HG03520 (cell line): ENCODE measurements around the gene ARHGEF7.

ENCODE experiments used
- ATAC-seq: cut with Tn5 transposase; IDR thresholded peaks from one replicate; pipeline ENCODE4 v1.9.1; 2021; ENCODE audit warnings: mild to moderate bottlenecking, moderate library complexity; ENCODE audit not compliant: unreplicated experiment

ARHGEF7 gene

DNA sequence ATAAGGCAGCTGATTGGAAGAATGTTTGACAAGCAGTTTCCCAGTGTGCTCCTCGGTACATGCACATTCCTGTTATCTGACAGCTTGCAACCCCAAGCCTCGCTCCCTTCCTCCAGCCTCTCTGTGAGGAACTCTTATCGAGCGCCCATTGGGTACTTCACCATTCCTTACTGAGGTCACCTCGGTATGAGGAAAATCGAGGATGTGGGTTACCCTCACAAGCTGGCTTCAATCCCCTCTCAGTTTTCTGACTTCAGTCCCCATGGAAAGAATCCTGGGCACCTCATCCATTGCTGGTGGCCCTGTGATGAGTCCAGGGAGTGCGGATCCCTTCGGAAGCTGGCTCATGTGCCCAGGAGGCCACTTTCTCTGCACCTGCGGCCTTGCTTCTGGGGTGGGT, 222.6 kb downstream of the ARHGEF7 start:
- no peak for ATAC-seq

DNA sequence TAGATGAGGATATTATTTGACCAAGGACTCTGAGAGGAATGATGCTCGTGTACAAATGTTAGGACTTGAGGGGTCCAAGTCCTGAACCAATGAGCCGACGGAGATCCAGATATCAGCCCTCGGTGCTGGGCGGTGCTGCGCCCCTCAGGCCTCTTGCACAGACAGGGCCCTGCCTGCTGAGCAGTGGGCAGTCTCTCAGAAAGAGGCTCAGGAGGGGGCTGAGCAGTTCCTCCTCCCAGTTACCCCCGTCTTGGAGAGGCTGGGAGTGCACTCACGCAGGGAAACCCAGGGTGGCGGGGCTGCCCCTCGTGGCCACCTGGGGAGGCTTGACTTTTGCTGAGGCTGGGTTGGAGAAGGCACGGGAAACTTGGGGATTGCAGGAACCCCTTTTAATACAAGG, 223.7 kb downstream of the ARHGEF7 start:
- ATAC-seq = no peak

DNA sequence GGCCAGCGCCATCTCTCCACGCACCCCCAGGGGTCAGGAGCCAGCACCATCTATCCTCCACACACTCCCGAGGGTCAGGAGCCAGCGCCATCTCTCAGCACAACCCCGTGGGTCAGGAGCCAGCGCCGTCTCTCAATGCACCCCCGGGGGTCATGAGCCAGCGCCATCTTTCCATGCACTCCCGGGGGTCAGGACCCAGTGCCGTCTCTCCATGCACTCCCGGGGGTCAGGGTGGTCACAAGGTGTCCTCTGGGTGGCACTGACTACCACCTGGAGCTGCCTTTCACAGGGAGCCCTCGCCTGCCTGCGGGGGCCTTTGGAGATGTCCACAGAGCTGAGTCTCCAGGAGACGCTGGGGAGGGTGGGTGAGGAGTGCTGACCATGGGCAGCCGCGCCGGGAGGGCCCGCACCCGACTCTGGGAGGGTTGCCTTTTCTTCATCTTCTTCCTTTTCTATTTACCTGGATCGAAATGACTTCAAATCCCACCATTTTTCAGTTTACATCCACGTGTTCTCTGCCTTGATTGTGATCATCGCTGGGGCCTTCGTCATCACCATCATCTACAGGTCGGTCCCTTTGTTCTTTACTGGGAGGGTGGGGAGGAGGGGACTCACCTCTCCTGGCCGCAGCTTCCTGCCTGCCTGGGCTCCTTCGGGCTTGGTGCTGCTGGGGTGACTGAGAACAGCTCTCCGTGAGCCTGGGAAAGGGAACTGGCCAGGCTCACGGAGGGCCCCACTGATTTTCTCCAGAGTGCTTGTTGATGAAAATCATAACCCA, 224.4 kb downstream of the ARHGEF7 start:
- no peak for ATAC-seq

DNA sequence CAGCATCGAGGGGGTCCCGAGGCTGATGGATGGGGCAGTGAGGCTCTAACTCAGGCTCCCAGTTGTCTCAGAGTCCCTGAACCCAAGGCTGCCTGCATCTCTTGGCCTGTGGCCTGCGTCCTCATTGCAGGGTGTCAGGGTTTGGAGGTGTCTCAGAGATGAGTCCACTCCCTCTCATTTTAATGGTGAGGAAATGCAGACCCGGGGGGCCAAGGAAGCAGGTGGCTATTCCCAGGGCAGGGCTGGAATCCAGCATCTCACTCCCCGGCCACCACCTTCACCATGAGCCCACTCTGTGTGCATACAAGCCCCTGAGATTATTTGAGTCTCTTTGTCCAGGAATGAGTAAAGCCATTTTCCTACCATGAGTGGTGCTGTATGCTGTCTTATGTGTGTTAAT, 226.8 kb downstream of the ARHGEF7 start:
- ATAC-seq = no peak

DNA sequence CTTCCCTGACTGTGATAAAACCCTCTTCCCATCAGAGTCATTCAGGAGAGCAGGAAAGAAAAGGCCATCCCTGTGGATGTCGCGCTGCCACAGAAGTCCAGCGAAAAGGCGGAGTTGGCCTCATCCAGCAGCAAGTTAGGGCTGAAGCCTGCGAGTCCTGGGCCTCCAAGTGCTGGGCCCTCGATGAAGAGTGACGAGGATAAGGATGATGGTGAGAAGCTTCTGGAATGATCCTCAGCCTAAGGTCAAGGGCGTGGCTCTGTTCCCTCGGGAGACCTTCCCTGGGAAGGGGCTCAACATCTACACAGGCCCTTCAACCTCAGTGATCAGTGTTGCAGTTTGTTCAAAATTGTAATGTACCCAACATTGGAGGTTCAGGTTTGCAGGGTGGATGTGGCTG, 227.6 kb downstream of the ARHGEF7 start:
- ATAC-seq = no peak

DNA sequence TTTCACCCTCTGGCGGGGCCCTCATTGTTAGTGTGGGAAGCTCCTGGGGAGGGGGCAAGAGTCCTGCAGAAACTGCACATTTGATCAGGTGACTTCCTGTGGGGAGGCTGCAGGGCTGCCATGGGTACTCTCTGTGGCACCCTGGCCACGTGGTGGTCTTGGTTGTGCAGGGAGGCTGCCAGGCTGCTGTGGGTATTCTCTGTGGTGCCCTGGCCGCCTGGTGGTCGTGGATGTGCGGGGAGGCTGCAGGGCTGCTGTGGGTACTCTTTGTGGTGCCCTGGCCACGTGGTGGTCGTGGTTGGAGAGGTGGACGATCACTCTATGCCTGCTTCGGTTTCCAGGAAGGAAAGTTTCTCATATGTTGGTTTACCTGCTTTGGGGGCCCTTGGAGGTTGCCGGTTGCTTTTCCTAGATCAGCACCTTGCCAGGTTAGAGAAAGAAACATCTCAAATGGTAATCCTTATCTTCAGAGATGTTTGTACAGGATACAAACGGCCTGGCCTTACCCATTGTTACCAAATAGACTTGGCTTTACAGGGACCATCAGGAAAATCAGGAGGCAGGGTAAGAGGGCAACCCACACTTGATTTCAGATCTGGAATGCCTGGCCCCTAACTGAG, 228.2 kb downstream of the ARHGEF7 start:
- no peak for ATAC-seq

DNA sequence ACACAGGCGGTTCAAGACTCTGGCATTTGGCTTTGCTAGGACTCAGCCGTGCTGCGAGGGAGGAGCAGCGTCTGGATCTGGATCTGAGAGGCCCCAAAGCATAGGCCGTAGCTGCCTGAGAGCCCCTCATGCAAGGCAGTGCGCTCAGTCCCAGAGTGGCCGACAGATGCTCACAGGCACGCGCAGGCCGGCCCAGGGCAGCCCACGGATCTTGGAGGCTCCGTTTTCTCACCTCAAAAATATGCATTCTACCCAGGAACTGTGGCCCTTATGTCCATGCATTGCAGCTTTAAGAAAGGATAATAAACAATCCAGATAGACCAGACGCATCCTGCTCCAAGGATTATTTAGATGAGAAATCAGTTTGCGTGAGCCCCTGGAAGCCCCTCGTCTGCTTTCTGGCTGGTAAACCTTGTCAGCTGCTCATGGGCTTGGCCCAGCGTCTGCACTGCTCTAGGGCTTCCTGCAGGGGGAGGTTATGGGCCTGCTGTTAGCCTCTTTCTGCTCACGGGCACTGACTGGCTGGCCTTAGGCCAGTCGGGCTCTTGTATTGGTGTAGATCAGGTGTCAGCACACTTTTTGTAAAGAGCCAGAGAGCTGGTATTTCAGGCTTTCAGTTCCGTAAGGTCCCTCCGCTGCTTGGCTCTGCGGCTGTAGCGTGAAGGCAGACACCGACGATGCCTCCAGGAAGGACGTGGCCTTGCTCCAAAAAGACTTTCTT, 229.5 kb downstream of the ARHGEF7 start:
- ATAC-seq = no peak

DNA sequence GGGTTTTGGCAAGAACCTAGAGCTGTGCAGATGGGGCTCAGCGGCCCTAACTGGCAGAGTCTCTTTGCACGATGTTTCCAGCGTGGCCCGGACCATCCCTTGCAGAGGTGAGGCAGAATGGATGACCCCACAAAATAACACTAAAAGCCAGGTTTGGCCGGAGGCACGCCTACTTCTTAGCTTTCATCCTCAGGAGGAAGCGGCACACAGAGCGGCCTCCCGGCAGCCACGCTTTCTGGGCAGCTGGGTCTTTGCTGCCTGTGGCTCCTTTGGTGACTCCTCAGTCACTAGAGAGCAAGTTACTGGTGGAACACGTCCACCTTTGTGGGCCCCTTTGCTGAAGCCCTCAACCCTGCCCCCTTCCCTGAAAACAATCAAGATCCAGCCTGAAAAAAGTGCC, 230.6 kb downstream of the ARHGEF7 start:
- no peak for ATAC-seq

DNA sequence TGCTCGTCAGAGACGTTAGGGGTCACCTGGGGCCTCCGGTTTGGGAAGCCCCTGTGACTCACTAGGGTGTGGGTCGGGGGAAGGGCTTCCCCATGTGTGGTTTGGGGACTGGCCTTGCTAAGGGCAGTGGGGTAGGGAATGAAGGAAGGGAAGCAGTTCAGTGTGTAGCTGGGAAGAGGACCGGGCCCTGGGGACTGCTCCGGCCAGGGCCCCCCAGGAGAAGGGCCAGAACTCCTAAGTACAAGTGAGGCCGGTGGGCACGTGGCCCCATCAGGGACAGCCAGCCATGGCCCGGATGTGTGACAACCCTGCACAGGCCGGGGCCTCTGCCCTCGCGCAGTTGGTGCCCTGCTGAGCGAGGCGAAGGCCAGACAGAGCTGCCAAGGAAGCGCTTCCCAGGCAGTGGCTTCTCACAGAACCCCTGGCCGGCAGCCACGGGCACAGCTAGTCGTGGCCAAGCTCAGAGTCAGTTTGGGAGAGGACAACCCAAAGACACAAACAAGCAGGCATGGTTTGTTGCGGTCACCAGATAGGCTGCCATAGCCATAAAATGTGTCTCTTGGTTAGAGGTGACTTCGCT, 231.1 kb downstream of the ARHGEF7 start:
- no peak for ATAC-seq

DNA sequence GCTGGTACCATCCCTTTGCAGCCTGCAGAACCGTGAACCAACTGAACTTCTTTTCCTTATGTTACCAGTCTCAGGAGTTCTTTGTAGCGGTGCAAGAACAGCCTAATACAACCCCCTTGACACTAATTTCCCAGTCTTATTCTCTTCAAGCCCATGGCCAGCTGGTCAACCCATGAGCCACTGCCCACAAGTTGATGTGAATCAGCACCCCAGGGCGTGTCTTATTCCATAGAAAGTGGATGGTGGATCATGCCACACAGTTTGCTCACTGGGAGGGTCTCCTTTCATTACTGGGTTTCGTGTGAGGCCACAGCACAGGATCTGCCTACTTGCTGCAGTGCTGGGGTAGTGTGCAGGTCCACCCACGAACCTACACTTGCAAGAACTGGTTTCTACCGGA, 232.3 kb downstream of the ARHGEF7 start:
- no peak for ATAC-seq

DNA sequence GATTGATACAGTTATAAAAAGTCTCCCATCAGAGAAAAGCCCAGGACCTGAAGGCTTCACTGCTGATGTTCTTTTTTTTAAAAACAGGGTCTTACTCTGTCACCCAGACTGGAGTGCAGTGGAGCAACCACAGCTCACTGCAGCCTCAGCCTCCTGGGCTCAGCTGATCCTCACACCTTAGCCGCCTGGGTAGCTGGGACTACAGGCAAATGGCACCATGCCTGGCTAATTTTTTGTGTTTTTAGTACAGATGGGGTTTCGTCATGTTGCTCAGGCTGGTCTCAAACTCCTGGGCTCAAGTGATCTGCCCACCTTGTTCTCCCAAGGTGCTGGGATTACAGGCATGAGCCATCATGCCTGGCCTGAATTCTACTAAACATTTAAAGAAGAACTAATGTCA, 238.4 kb downstream of the ARHGEF7 start:
- ATAC-seq = no peak

DNA sequence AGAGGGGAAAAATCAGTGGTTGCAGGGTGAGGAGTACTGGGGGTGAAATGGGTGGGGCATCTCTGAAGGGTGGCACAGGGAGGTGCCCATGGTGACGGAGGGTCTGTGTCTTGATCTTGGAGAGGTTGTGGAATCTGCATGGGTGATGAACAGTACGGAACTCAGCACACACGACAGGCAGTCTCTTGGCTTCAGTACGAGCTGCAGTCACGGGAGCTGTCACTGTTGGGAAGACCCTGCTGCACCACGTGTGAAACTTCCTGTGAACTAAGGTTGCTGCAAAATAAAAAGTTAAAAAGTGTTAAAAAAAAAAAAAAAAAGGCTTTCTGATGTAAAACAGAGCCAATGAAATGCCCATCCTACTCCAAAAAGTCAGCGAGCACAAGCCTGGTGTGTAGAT, 239.7 kb downstream of the ARHGEF7 start:
- ATAC-seq = no peak
